HepG2 (cell line): ENCODE results near the gene MIA3. TPM values are rescaled to one million over a fixed set of nuclear protein-coding genes. Genes with fewer than 3 reads are reported as not detected.

Experiments
- ATAC-seq: fragments of 200-7000 bp; cut with Tn5 transposase; 3 replicates; pipeline ENCODE4 v1.9.1; 2020; ENCODE audit warnings: mild to moderate bottlenecking, moderate library complexity
- BruUV-seq: library from RNA; stranded (reverse); fragments of 400-500 nt; replicated peaks from 2 replicates; lab custom pipeline; 2021; lab: Mats Ljungman, UMichigan
- CTCF ChIA-PET: fragments of 300-600 bp; formaldehyde crosslinking; extraction: SDS; loops from one replicate; lab custom pipeline; 2021; ENCODE audit warnings: low total read pairs, inconsistent platforms, low intra/inter-chr PET ratio; lab: Yijun Ruan, JAX
- POLR2A ChIA-PET: fragments of 350-600 bp; sonication (Branson Sonifier 250); formaldehyde crosslinking; loops from one replicate; lab custom pipeline; 2020; ENCODE audit warnings: antibody characterized with exemption, inconsistent platforms; lab: Yijun Ruan, JAX
- DNase-seq: peaks from one replicate; pipeline ENCODE4 v3.0.0-alpha.2; 2015; ENCODE audit warnings: low spot score
- FAIRE-seq: peaks from 3 replicates; lab custom pipeline; 2011; peaks lifted over from hg19 to GRCh38; lab: Jason Lieb, UNC
- H2AFZ ChIP-seq: one replicate; pipeline ENCODE4 v1.6.1; 2011; ENCODE audit warnings: low read length, inconsistent platforms
- H3K27ac ChIP-seq: fragments of 300-600 bp; 3 replicates; pipeline ENCODE4 v1.8.0; 2011; ENCODE audit warnings: mixed run types, mild to moderate bottlenecking, mixed read lengths, low read length, inconsistent platforms; ENCODE audit not compliant: insufficient read depth; ENCODE audit errors: extremely low read length
- H3K27me3 ChIP-seq, 2 experiments: fragments of 200-600 bp in 1 of 2; 2 replicates in 1 of 2; 3 replicates in 1 of 2; pipeline versions ENCODE4 v1.6.0 to v1.8.0; 2011; ENCODE audit warnings: low read length in 2 of 2, mild to moderate bottlenecking in 2 of 2, moderate library complexity in 2 of 2, inconsistent platforms in 1 of 2; ENCODE audit not compliant: insufficient read depth in 2 of 2, control insufficient read depth in 1 of 2
- H3K36me3 ChIP-seq, 2 experiments: fragments of 200-600 bp in 1 of 2; replicated peaks in 1 of 2; 2 replicates in 1 of 2; 3 replicates in 1 of 2; pipeline versions ENCODE4 v1.5.1 to v1.8.0; 2011; ENCODE audit warnings: low read length in 2 of 2, inconsistent platforms in 1 of 2; ENCODE audit not compliant: insufficient read depth in 2 of 2, control insufficient read depth in 1 of 2
- H3K4me1 ChIP-seq: 2 replicates; pipeline ENCODE4 v1.5.1; 2012; ENCODE audit warnings: low read length, inconsistent platforms; ENCODE audit not compliant: insufficient read depth
- H3K4me2 ChIP-seq: 2 replicates; pipeline ENCODE4 v1.6.0; 2011; ENCODE audit warnings: low read depth, low read length, inconsistent platforms
- H3K4me3 ChIP-seq, 3 experiments: fragments of 200-600 bp in 1 of 3; sonication (generic), shearing (Covaris generic) in 1 of 3; replicated peaks in 1 of 3; 2 replicates each; pipeline ENCODE4 v1.5.1; 2011 to 2016; ENCODE audit warnings: low read length in 3 of 3, inconsistent platforms in 2 of 3, low read depth in 2 of 3, mild to moderate bottlenecking in 2 of 3, control low read depth in 1 of 3, mixed read lengths in 1 of 3; ENCODE audit not compliant: insufficient read depth in 1 of 3
- H3K79me2 ChIP-seq: one replicate; pipeline ENCODE4 v1.6.1; 2011; ENCODE audit warnings: low read length, inconsistent platforms; ENCODE audit not compliant: insufficient read depth
- H3K9ac ChIP-seq: 2 replicates; pipeline ENCODE4 v1.6.0; 2011; ENCODE audit warnings: mild to moderate bottlenecking, low read depth, low read length, inconsistent platforms; ENCODE audit not compliant: insufficient read depth
- H3K9me3 ChIP-seq: 2 replicates; pipeline ENCODE4 v1.5.1; 2012; ENCODE audit warnings: mild to moderate bottlenecking, low read length
- H4K20me1 ChIP-seq: 2 replicates; pipeline ENCODE4 v1.6.0; 2011; ENCODE audit warnings: inconsistent platforms, mild to moderate bottlenecking, low read length, moderate library complexity; ENCODE audit not compliant: insufficient read depth
- SKI ChIP-seq: fragments of 450-650 bp; IDR thresholded peaks from one replicate; pipeline ENCODE4 v1.6.1; 2018; ENCODE audit warnings: mild to moderate bottlenecking; ENCODE audit not compliant: partially characterized antibody
- ZNF549 ChIP-seq: sonication (generic); formaldehyde crosslinking; IDR thresholded peaks from 2 replicates; pipeline ENCODE4 v1.5.0; 2020; ENCODE audit warnings: missing genetic modification reagents
- WGBS: methylation state at CpG from one replicate; pipeline ENCODE4 v1.1.6; 2017; ENCODE audit warnings: low lambda C conversion rate; 5-methylcytosine and 5-hydroxymethylcytosine counted together
- in situ Hi-C: cut with HindIII; loops from 2 replicates; pipeline ENCODE4 v1.10.0; 2017; ENCODE audit warnings: low pct_unique_long_range_greater_than_20kb; ENCODE audit not compliant: extremely low pct_ligation_motif_present
- intact Hi-C: fragments of 100-400 bp; cut with micrococcal nuclease; formaldehyde crosslinking; loops from one replicate; pipeline ENCODE4 v1.10.0; 2022; ENCODE audit not compliant: unreplicated experiment
- polyA plus RNA-seq, 8 experiments: library from polyadenylated mRNA; depleted of rRNA in 3 of 8; stranded (reverse) in 7 of 8; unstranded in 1 of 8; fragments of >200 nt; fragmentation: Illumina TruSeq in 4 of 8; extraction: Trizol in 4 of 8; gene quantifications; 2 replicates each; pipeline versions ENCODE4 v1.2.1 to v1.2.3, GENCODE V29; 2011 to 2016; ENCODE audit warnings: low read depth in 4 of 8, missing spikeins in 1 of 8, mixed read lengths in 1 of 8; ENCODE audit not compliant: insufficient read depth in 1 of 8
- total RNA-seq, 5 experiments: library from RNA; depleted of rRNA; stranded (reverse); fragments of >200 nt; fragmentation: Illumina TruSeq; extraction: Trizol; gene quantifications; 2 replicates each; pipeline ENCODE4 v1.2.3, GENCODE V29; 2016; ENCODE audit warnings: low read depth in 1 of 5
- TF ChIP-seq, protein P1 (sequence below): sonication (generic); formaldehyde crosslinking; conservative IDR thresholded peaks from 2 replicates; pipeline ENCODE4 v1.4.0; 2020; ENCODE audit warnings: missing genetic modification reagents
- TF ChIP-seq, protein P2 (sequence below): sonication (generic); formaldehyde crosslinking; IDR thresholded peaks from 2 replicates; pipeline ENCODE4 v1.4.0; 2020; ENCODE audit warnings: missing genetic modification reagents
- TF ChIP-seq, protein P3 (sequence below): sonication (generic); formaldehyde crosslinking; IDR thresholded peaks from 2 replicates; pipeline ENCODE4 v1.5.0; 2020; ENCODE audit warnings: missing genetic modification reagents, mild to moderate bottlenecking, borderline replicate concordance

MIA3 gene
- total and polyA plus RNA-seq, 2 of the 13 experiments (the other 11 are each of a cell fraction or from before 2014, with no cell fraction given), result 45.6 to 48.7 TPM

- Histone ChIP-seq H3K4me2 (no peak overlapping the region), H3K27me3 (no peaks in the 10 kb centered on the region; a peak in 2 of 5 replicates), H3K4me3 (no peak overlapping the region), H3K9me3 (no peaks in the 10 kb centered on the region), H3K36me3 (peaks cover 0 to 6% of the 10 kb centered on the region in 2 experiments; a peak in 1 of 5 replicates), H3K4me1 (peaks cover 20% of the 10 kb centered on the region), H3K9ac (no peak overlapping the region), H3K79me2 (peaks cover 44% of the 10 kb centered on the region), H3K27ac (no peak overlapping the region), H2AFZ (no peak overlapping the region), H4K20me1 (no peaks in the 10 kb centered on the region)
- intact Hi-C loops, result no loop called here
- WGBS, result 83% methylated on average over 4 of the region's 4 CpGs
- ChIA-PET CTCF (no interaction called here), POLR2A (no interaction called here)
- FAIRE-seq, result no peak
- in situ Hi-C loops, result no loop called here
- ATAC-seq, result peak; percentile 48; the same call in 2 of the 3 replicates
- BruUV-seq, result no TSS peak
- no peak for DNase-seq
- TF ChIP-seq, protein P1, sequence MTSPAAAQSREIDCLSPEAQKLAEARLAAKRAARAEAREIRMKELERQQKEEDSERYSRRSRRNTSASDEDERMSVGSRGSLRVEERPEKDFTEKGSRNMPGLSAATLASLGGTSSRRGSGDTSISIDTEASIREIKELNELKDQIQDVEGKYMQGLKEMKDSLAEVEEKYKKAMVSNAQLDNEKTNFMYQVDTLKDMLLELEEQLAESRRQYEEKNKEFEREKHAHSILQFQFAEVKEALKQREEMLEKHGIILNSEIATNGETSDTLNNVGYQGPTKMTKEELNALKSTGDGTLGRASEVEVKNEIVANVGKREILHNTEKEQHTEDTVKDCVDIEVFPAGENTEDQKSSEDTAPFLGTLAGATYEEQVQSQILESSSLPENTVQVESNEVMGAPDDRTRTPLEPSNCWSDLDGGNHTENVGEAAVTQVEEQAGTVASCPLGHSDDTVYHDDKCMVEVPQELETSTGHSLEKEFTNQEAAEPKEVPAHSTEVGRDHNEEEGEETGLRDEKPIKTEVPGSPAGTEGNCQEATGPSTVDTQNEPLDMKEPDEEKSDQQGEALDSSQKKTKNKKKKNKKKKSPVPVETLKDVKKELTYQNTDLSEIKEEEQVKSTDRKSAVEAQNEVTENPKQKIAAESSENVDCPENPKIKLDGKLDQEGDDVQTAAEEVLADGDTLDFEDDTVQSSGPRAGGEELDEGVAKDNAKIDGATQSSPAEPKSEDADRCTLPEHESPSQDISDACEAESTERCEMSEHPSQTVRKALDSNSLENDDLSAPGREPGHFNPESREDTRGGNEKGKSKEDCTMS (CRISPR knock-in tag), result no peak
- TF ChIP-seq, protein P2, sequence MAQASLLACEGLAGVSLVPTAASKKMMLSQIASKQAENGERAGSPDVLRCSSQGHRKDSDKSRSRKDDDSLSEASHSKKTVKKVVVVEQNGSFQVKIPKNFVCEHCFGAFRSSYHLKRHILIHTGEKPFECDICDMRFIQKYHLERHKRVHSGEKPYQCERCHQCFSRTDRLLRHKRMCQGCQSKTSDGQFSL (CRISPR knock-in tag), result peak; percentile 64; the same call in 1 of the 2 replicates
- no peak for TF ChIP-seq SKI
- TF ChIP-seq, all 625 proteins: peak for 1
Measured at GRCh38 chr1:222706815-222707214, 88.9 kb downstream of the MIA3 start.

DNA sequence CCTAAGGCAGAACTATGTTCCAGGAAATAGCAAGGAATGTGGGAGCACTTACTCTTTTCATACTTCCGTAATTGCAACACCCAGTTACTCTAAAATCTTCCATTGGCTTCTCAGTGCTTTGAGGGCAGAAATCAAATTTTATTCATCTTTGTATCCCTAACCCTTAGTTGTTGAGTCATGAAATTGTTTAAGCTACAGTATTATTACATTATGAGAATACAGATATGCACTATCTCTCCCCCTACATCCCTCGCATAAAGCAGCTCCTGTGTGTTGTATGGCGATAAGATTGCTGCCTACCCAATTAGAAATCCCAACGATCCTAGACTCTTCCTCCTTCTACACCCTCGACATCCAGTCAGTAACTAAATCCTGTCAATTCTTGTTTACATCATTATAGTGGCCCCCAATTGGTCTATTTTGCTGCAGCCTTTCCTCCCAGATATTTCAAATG, 91.8 kb downstream of the MIA3 start:
- BruUV-seq, result no TSS peak
- H2AFZ ChIP-seq, result no peak overlapping the region
- no peak overlapping the region for H3K9ac ChIP-seq
- TF ChIP-seq, protein P3, sequence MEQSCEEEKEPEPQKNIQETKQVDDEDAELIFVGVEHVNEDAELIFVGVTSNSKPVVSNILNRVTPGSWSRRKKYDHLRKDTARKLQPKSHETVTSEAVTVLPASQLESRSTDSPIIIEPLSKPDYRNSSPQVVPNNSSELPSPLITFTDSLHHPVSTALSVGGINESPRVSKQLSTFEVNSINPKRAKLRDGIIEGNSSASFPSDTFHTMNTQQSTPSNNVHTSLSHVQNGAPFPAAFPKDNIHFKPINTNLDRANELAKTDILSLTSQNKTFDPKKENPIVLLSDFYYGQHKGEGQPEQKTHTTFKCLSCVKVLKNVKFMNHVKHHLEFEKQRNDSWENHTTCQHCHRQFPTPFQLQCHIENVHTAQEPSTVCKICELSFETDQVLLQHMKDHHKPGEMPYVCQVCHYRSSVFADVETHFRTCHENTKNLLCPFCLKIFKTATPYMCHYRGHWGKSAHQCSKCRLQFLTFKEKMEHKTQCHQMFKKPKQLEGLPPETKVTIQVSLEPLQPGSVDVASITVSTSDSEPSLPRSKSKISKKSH, result no peak
- no peak for TF ChIP-seq ZNF549 (CRISPR knock-in tag)
- H3K4me2 ChIP-seq, result no peak overlapping the region
- DNase-seq (no peak), FAIRE-seq (no peak), ATAC-seq (no peak)
- H3K36me3 ChIP-seq, result no peaks in the 10 kb centered on the region
- H3K4me1 ChIP-seq, result peaks cover 27% of the 10 kb centered on the region
- in situ Hi-C loops (loop anchor here (10.0 kb wide), 1 partner anchor 245 kb away; no protein-coding TSS in a partner anchor), intact Hi-C loops (no loop called here)
- H3K4me3 ChIP-seq, result no peak overlapping the region; a peak in 1 of 6 replicates
- no peaks in the 10 kb centered on the region; a peak in 2 of 5 replicates for H3K27me3 ChIP-seq
- no peaks in the 10 kb centered on the region for H4K20me1 ChIP-seq
- H3K27ac ChIP-seq, result no peak overlapping the region
- H3K9me3 ChIP-seq, result no peaks in the 10 kb centered on the region
- H3K79me2 ChIP-seq, result peaks cover 51% of the 10 kb centered on the region
- 97% methylated on average over 5 of the region's 5 CpGs for WGBS
- ChIA-PET POLR2A (no interaction called here), CTCF (no interaction called here)
